ENCODE data around the gene RNF112.

Gene RNF112

DNA sequence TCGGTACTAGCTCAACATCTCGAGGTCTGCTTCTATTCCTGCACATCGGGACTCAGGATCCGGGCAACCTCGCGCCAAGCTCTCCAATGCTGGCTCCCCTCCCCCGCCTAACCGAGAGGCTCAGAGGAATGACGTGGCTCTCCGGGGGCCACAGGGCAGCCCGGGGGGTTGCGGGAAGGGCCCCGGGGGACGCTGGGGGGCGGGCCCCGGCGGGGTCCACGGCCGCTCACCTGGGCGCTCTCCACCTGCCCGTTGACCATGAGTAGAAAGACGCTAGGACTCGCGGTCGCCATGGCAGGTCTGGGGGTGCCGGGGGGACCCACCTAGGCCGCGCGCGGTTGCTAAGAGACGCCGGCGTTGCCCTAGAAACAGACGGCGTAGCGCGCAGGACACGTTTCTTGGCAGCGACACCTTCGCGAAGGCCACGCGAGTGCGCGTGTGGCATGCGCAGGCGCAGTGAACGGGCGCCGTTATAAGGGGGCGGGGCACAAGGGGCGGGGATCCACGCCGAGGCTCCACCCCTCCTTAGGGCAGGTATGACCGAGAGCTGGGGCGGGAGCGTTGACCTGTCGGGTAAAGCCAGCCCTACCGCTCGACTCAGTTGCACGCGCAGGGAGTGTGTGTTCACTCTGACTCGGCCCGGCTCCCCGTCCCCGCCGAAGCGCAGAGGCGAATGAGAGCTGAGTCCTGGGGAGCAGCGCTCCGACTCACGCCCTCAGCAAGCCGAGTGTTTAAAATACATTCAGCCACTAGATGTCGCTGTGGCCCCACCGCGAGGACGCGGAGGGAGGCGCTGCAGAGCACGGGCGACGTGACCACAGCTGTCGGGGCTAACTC is 48.5 kb upstream of the RNF112 start, which contains the start of gene B9D1 (continued):
- TF ChIP-seq ZNF2 (tag by site-specific recombination; IDR thresholded peaks at IDR 0.05) (peak; percentile 88), ZNF530 (tag by site-specific recombination; IDR thresholded peaks at IDR 0.05; ENCODE audit: low read depth) (no peak), ZNF138 (tag by site-specific recombination; IDR thresholded peaks at IDR 0.05; ENCODE audit: borderline replicate concordance) (no peak), ZNF335 (tag by site-specific recombination; conservative IDR thresholded peaks at IDR 0.05) (peak; percentile 98), ZNF146 (tag by site-specific recombination; IDR thresholded peaks at IDR 0.05) (no peak), ZBTB1 (tag by site-specific recombination; IDR thresholded peaks at IDR 0.05) (no peak), ZSCAN30 (tag by site-specific recombination; IDR thresholded peaks at IDR 0.05) (peak; percentile 61; the same call in 1 of the 2 replicates), ZNF248 (tag by site-specific recombination; IDR thresholded peaks at IDR 0.05) (no peak), TCF7L2 (IDR thresholded peaks at IDR 0.05; ENCODE audit: borderline replicate concordance, low read depth, low read length) (no peak), FEZF1 (tag by site-specific recombination; IDR thresholded peaks at IDR 0.05) (no peak), ZNF394 (tag by site-specific recombination; IDR thresholded peaks at IDR 0.05; ENCODE audit: borderline replicate concordance) (peak; percentile 63; the same call in 1 of the 2 replicates), SP2 (tag by site-specific recombination; IDR thresholded peaks at IDR 0.05) (peak; percentile 91), GLIS2 (tag by site-specific recombination; IDR thresholded peaks at IDR 0.05) (peak; percentile 99), ZNF768 (tag by site-specific recombination; IDR thresholded peaks at IDR 0.05) (no peak), KLF7 (tag by site-specific recombination; IDR thresholded peaks at IDR 0.05; ENCODE audit: borderline replicate concordance) (no peak), ZNF610 (tag by site-specific recombination; IDR thresholded peaks at IDR 0.05; ENCODE audit: borderline replicate concordance) (peak; percentile 26; the same call in 1 of the 2 replicates), ZNF76 (tag by site-specific recombination; IDR thresholded peaks at IDR 0.05; ENCODE audit: borderline replicate concordance, low read depth) (peak; percentile 74), GLI4 (tag by site-specific recombination; IDR thresholded peaks at IDR 0.05) (0 out of 2 replicates have a peak, but pooled peaks have one; percentile 44), YY1 (tag by site-specific recombination; IDR thresholded peaks at IDR 0.05) (peak; percentile 27; the same call in 1 of the 2 replicates), BCL11A (tag by site-specific recombination; IDR thresholded peaks at IDR 0.05; ENCODE audit: low read depth) (peak; percentile 54; the same call in 1 of the 2 replicates), RBAK (tag by site-specific recombination; IDR thresholded peaks at IDR 0.05) (no peak)
- TF ChIP-seq, protein P1, sequence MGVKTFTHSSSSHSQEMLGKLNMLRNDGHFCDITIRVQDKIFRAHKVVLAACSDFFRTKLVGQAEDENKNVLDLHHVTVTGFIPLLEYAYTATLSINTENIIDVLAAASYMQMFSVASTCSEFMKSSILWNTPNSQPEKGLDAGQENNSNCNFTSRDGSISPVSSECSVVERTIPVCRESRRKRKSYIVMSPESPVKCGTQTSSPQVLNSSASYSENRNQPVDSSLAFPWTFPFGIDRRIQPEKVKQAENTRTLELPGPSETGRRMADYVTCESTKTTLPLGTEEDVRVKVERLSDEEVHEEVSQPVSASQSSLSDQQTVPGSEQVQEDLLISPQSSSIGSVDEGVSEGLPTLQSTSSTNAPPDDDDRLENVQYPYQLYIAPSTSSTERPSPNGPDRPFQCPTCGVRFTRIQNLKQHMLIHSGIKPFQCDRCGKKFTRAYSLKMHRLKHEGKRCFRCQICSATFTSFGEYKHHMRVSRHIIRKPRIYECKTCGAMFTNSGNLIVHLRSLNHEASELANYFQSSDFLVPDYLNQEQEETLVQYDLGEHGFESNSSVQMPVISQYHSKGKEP (tag by site-specific recombination; IDR thresholded peaks at IDR 0.05): no peak
- TF ChIP-seq, protein P2, sequence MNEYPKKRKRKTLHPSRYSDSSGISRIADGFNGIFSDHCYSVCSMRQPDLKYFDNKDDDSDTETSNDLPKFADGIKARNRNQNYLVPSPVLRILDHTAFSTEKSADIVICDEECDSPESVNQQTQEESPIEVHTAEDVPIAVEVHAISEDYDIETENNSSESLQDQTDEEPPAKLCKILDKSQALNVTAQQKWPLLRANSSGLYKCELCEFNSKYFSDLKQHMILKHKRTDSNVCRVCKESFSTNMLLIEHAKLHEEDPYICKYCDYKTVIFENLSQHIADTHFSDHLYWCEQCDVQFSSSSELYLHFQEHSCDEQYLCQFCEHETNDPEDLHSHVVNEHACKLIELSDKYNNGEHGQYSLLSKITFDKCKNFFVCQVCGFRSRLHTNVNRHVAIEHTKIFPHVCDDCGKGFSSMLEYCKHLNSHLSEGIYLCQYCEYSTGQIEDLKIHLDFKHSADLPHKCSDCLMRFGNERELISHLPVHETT (tag by site-specific recombination; IDR thresholded peaks at IDR 0.05): peak; percentile 53
- TF ChIP-seq, protein P3, sequence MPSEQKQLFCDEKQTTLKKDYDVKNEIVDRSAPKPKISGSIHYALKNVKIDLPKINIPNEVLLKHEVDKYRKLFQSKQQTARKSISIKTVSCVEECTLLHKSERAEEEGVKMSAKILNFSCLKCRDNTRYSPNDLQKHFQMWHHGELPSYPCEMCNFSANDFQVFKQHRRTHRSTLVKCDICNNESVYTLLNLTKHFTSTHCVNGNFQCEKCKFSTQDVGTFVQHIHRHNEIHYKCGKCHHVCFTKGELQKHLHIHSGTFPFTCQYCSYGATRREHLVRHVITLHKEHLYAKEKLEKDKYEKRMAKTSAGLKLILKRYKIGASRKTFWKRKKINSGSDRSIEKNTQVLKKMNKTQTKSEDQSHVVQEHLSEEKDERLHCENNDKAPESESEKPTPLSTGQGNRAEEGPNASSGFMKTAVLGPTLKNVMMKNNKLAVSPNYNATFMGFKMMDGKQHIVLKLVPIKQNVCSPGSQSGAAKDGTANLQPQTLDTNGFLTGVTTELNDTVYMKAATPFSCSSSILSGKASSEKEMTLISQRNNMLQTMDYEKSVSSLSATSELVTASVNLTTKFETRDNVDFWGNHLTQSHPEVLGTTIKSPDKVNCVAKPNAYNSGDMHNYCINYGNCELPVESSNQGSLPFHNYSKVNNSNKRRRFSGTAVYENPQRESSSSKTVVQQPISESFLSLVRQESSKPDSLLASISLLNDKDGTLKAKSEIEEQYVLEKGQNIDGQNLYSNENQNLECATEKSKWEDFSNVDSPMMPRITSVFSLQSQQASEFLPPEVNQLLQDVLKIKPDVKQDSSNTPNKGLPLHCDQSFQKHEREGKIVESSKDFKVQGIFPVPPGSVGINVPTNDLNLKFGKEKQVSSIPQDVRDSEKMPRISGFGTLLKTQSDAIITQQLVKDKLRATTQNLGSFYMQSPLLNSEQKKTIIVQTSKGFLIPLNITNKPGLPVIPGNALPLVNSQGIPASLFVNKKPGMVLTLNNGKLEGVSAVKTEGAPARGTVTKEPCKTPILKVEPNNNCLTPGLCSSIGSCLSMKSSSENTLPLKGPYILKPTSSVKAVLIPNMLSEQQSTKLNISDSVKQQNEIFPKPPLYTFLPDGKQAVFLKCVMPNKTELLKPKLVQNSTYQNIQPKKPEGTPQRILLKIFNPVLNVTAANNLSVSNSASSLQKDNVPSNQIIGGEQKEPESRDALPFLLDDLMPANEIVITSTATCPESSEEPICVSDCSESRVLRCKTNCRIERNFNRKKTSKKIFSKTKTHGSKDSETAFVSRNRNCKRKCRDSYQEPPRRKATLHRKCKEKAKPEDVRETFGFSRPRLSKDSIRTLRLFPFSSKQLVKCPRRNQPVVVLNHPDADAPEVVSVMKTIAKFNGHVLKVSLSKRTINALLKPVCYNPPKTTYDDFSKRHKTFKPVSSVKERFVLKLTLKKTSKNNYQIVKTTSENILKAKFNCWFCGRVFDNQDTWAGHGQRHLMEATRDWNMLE (tag by site-specific recombination; conservative IDR thresholded peaks at IDR 0.05; ENCODE audit: low read depth): no peak
- TF ChIP-seq, protein P4, sequence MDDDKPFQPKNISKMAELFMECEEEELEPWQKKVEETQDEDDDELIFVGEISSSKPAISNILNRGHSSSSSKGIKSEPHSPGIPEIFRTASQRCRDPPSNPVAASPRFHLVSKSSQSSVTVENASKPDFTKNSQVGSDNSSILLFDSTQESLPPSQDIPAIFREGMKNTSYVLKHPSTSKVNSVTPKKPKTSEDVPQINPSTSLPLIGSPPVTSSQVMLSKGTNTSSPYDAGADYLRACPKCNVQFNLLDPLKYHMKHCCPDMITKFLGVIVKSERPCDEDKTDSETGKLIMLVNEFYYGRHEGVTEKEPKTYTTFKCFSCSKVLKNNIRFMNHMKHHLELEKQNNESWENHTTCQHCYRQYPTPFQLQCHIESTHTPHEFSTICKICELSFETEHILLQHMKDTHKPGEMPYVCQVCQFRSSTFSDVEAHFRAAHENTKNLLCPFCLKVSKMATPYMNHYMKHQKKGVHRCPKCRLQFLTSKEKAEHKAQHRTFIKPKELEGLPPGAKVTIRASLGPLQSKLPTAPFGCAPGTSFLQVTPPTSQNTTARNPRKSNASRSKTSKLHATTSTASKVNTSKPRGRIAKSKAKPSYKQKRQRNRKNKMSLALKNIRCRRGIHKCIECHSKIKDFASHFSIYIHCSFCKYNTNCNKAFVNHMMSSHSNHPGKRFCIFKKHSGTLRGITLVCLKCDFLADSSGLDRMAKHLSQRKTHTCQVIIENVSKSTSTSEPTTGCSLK (tag by site-specific recombination; IDR thresholded peaks at IDR 0.05): no peak
- TF ChIP-seq, protein P5, sequence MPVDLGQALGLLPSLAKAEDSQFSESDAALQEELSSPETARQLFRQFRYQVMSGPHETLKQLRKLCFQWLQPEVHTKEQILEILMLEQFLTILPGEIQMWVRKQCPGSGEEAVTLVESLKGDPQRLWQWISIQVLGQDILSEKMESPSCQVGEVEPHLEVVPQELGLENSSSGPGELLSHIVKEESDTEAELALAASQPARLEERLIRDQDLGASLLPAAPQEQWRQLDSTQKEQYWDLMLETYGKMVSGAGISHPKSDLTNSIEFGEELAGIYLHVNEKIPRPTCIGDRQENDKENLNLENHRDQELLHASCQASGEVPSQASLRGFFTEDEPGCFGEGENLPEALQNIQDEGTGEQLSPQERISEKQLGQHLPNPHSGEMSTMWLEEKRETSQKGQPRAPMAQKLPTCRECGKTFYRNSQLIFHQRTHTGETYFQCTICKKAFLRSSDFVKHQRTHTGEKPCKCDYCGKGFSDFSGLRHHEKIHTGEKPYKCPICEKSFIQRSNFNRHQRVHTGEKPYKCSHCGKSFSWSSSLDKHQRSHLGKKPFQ (tag by site-specific recombination; IDR thresholded peaks at IDR 0.05): no peak

All from HEK293 (cell line).